Body of pancreas (tissue), 4 donors: Measurements from ENCODE around the gene OR5A2.

Experiments
- POLR2A ChIP-seq, 3 donors: fragments of 450-650 bp; IDR thresholded peaks; one replicate each; pipeline ENCODE4 v1.6.1; 2016; ENCODE audit warnings: antibody characterized with exemption in 3 of 3, mild to moderate bottlenecking in 2 of 3
- TF ChIP-seq, protein P1 (sequence below), 7 experiments: fragments of 450-650 bp in 4 of 7; fragments of 200-600 bp in 3 of 7; sonication (generic) in 3 of 7; IDR thresholded peaks; one replicate each; pipeline ENCODE4 v1.5.1; 2016 to 2019; ENCODE audit warnings: antibody characterized with exemption in 7 of 7

DNA sequence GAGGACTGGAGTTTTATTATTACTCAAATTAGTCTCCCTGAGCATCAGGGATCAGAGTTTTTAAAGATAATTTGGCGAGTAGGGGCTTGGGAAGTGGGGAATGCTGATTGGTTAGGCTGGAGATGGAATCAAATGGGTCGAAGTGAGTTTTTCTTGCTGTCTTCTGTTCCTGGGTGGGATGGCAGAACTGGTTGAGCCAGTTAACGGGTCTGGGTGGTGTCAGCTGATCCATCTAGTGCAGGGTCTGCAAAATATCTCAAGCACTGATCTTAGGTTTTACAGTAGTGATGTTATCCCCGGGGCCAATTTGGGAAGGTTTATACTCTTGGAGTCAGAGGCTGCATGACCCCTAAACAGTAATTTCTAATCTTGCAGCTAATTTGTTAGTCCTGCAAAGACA lies 1.1 kb downstream of the OR5A2 start:
- TF ChIP-seq, protein P1, sequence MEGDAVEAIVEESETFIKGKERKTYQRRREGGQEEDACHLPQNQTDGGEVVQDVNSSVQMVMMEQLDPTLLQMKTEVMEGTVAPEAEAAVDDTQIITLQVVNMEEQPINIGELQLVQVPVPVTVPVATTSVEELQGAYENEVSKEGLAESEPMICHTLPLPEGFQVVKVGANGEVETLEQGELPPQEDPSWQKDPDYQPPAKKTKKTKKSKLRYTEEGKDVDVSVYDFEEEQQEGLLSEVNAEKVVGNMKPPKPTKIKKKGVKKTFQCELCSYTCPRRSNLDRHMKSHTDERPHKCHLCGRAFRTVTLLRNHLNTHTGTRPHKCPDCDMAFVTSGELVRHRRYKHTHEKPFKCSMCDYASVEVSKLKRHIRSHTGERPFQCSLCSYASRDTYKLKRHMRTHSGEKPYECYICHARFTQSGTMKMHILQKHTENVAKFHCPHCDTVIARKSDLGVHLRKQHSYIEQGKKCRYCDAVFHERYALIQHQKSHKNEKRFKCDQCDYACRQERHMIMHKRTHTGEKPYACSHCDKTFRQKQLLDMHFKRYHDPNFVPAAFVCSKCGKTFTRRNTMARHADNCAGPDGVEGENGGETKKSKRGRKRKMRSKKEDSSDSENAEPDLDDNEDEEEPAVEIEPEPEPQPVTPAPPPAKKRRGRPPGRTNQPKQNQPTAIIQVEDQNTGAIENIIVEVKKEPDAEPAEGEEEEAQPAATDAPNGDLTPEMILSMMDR (IDR thresholded peaks at IDR 0.05) = no peak
- no peak for TF ChIP-seq POLR2A (IDR thresholded peaks at IDR 0.05)
